ENCODE measurements around the gene MACROD2.

DNA sequence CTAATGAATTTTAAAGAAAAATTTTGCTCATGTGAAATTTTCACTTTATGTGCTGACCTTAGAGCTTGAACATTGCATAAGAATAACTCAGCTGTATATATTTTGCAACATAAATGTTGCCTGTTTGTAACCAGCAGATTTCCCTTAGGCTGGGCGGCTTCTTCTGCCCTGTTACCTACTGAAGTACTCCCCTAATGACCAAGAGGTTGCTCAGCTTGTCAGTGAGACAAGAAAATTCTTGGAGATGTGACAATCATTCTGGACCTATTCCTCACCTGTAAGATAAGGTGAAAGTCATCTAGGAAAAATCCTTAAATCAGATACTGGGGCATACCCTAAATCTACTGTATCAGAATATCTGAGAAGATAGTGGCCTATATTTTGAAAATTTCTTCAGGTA lies 1516.2 kb downstream of the MACROD2 start:
- TF ChIP-seq, protein P1, sequence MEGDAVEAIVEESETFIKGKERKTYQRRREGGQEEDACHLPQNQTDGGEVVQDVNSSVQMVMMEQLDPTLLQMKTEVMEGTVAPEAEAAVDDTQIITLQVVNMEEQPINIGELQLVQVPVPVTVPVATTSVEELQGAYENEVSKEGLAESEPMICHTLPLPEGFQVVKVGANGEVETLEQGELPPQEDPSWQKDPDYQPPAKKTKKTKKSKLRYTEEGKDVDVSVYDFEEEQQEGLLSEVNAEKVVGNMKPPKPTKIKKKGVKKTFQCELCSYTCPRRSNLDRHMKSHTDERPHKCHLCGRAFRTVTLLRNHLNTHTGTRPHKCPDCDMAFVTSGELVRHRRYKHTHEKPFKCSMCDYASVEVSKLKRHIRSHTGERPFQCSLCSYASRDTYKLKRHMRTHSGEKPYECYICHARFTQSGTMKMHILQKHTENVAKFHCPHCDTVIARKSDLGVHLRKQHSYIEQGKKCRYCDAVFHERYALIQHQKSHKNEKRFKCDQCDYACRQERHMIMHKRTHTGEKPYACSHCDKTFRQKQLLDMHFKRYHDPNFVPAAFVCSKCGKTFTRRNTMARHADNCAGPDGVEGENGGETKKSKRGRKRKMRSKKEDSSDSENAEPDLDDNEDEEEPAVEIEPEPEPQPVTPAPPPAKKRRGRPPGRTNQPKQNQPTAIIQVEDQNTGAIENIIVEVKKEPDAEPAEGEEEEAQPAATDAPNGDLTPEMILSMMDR (conservative IDR thresholded peaks at IDR 0.05 in 1 of 2, IDR thresholded peaks at IDR 0.05 in 1 of 2; ENCODE audit: extremely low read depth in 1 of 2, insufficient read depth in 1 of 2, low read depth in 1 of 2, low read length in 2 of 2): no peak
- TF ChIP-seq EZH2 (IDR thresholded peaks at IDR 0.05; ENCODE audit: borderline replicate concordance, low read length): no peak

Measured in mammary epithelial cell (primary cell).